KMS-11 (cell line): ENCODE measurements around the gene PATJ.
"Not testable (repeated sequence)": the region's sequence is repeated elsewhere in the genome, so short reads cannot be mapped to it uniquely, and the experiment has no call there.

Source experiments
- H2AFZ ChIP-seq: fragments of 200-600 bp; sonication (generic); 2 replicates; pipeline ENCODE4 v1.6.1; 2016; ENCODE audit warnings: antibody characterized with exemption, mixed run types, low read depth
- H3K27ac ChIP-seq: fragments of 200-600 bp; sonication (generic); 2 replicates; pipeline ENCODE4 v1.6.1; 2016; ENCODE audit warnings: mild to moderate bottlenecking, mixed run types
- H3K27me3 ChIP-seq: fragments of 200-600 bp; sonication (generic); 2 replicates; pipeline ENCODE4 v1.6.1; 2017; ENCODE audit warnings: mild to moderate bottlenecking, low read depth, mixed run types, moderate library complexity; ENCODE audit not compliant: insufficient read depth
- H3K36me3 ChIP-seq: fragments of 200-600 bp; sonication (generic); 2 replicates; pipeline ENCODE4 v1.6.1; 2017; ENCODE audit warnings: mild to moderate bottlenecking, mixed run types; ENCODE audit not compliant: insufficient read depth
- H3K4me1 ChIP-seq: fragments of 200-600 bp; sonication (generic); 2 replicates; pipeline ENCODE4 v1.6.1; 2016; ENCODE audit warnings: mild to moderate bottlenecking, low read depth, mixed run types; ENCODE audit not compliant: poor library complexity, severe bottlenecking
- H3K4me2 ChIP-seq: fragments of 200-600 bp; sonication (generic); 2 replicates; pipeline ENCODE4 v1.7.0; 2016; ENCODE audit warnings: mild to moderate bottlenecking, mixed run types
- H3K4me3 ChIP-seq: fragments of 200-600 bp; sonication (generic); IDR thresholded peaks from 2 replicates; pipeline ENCODE4 v1.6.1; 2017; ENCODE audit warnings: low read depth, low read length, mixed read lengths; ENCODE audit not compliant: insufficient read depth
- H3K79me2 ChIP-seq: fragments of 200-600 bp; sonication (generic); 2 replicates; pipeline ENCODE4 v1.6.1; 2016; ENCODE audit warnings: low read depth, mixed run types; ENCODE audit not compliant: insufficient read depth
- H3K9ac ChIP-seq: fragments of 200-600 bp; sonication (generic); 2 replicates; pipeline ENCODE4 v1.6.1; 2016; ENCODE audit warnings: mild to moderate bottlenecking, mixed run types
- H4K20me1 ChIP-seq: fragments of 200-600 bp; sonication (generic); 2 replicates; pipeline ENCODE4 v1.6.1; 2016; ENCODE audit warnings: mild to moderate bottlenecking, mixed run types; ENCODE audit not compliant: insufficient read depth
- CTCF ChIP-seq: fragments of 200-600 bp; sonication (generic); conservative IDR thresholded peaks from 2 replicates; pipeline ENCODE4 v1.6.1; 2017; ENCODE audit warnings: low read depth, mild to moderate bottlenecking, antibody characterized with exemption, low read length, moderate library complexity, mixed read lengths

PATJ gene

DNA sequence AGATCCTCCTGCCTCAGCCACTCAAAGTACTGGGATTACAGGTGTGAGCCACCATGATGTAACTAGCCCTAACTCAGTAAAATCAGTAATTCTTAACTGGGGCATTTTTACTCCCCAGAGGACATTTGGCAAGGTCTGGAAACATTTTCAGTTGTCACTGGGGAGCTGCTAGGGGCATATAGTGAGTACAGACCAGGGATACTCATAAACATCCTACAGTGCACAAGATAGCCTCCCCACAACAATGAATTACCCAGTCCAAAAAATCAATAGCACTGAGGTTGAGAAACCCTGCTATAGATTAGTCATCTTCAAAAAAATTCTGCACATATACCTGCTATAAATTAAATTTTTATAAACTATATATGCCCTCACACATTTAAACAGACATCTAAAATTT, 30.3 kb upstream of the PATJ start:
- no peak overlapping the region for H3K4me2 ChIP-seq
- no peaks in the 10 kb centered on the region for H3K36me3 ChIP-seq
- H3K27me3 ChIP-seq = no peaks in the 10 kb centered on the region
- no peak for TF ChIP-seq CTCF
- H4K20me1 ChIP-seq = 0 out of 2 replicates have a peak, but pooled peaks cover 5% of the 10 kb centered on the region
- H3K4me3 ChIP-seq = no peak overlapping the region
- H2AFZ ChIP-seq = no peak overlapping the region
- H3K9ac ChIP-seq = no peak overlapping the region
- no peaks in the 10 kb centered on the region; the same call in 1 of the 2 replicates for H3K79me2 ChIP-seq
- H3K27ac ChIP-seq = no peak overlapping the region
- no peaks in the 10 kb centered on the region for H3K4me1 ChIP-seq

- H3K27ac ChIP-seq, H3K4me3 ChIP-seq, H3K9ac ChIP-seq, H2AFZ ChIP-seq, H3K4me2 ChIP-seq, H3K36me3 ChIP-seq, H3K27me3 ChIP-seq, H4K20me1 ChIP-seq: not testable (repeated sequence)
- Histone ChIP-seq H3K79me2 (peaks cover 10% of the 10 kb centered on the region), H3K4me1 (peaks cover 19% of the 10 kb centered on the region)
These were observed 23.1 kb upstream of the PATJ start for GRCh38 chr1:61718996-61719663.

DNA sequence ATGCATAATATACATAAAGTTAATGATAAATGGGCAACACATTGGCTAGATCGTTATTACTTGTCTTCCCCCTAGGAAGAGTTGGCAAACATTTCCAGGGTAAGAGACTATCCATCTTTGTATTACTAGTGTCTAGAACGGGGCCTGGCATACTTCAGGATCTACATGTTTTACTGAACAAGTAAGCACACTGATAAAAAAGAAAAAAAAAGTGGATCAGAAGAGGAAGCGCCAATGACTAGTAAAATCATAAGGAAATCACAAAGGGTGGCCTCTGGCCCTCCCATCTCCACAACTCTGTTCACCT, 17.8 kb upstream of the PATJ start:
- Histone ChIP-seq H3K27ac (peak overlapping the region; percentile 87), H3K27me3 (no peaks in the 10 kb centered on the region), H3K4me3 (peak overlapping the region; percentile 92), H2AFZ (peak overlapping the region; percentile 97), H3K9ac (peak overlapping the region; percentile 97), H3K4me1 (peaks cover 18% of the 10 kb centered on the region), H3K79me2 (peaks cover 16% of the 10 kb centered on the region), H3K4me2 (peak overlapping the region; percentile 68), H3K36me3 (no peaks in the 10 kb centered on the region), H4K20me1 (no peaks in the 10 kb centered on the region)
- no peak for TF ChIP-seq CTCF

DNA sequence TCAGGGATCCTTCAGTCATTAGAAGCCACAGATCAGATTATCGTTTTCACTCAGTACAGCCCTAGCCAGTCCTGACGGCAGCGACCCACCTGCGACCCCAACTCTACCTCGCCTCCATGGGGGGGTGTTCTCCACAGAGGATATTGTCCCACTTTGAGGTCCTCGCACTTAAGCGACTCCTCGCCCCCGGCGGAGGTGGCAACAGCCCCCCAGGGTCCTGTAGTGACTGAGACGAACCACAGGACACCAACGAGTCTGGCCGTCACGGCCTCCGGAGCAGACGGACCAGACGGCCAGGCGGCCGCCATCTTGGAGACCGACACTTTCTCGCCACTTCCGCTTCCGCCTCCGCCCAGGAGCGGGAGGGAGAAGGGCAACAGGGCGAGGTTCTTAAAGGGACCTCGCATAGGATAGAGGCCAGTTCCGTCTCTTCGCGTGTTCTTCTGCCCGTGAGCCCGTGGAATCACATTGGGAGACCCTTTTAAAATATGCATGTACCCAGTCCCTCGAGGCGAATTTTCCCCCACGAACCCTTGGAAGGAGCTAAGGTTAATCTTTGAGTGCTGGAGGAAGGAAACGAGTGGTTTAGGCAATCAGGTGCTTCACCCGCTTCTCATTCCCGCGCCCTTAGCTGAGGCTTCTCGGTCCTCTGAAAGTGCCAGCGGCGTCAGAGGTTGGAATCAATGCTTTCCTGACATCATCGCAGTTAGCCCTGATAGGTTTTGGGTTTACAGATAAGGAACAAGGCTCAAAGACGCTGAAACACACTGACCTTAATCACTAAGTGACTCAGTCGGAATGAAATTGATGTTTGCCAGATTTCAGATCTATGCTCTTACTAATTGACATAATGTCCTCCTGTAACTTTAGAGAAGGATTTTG, 17.2 kb upstream of the PATJ start, which contains the start of gene TM2D1:
TSS of gene TM2D1 (minus strand) at position 329 of the 882 bp plus-strand sequence. CDS start at position 308, 21 bp downstream.
- H3K4me3 ChIP-seq = peak within 1 kb of the TSS; percentile 92
- H3K79me2 ChIP-seq = peaks cover 16% of the 10 kb centered on the region
- peaks cover 18% of the 10 kb centered on the region for H3K4me1 ChIP-seq
- peak within 1 kb of the TSS; percentile 68 for H3K4me2 ChIP-seq
- peak within 1 kb of the TSS; percentile 87 for H3K27ac ChIP-seq
- no peaks in the 10 kb centered on the region for H3K27me3 ChIP-seq
- H4K20me1 ChIP-seq = no peaks in the 10 kb centered on the region
- no peak for TF ChIP-seq CTCF
- peak within 1 kb of the TSS; percentile 97 for H3K9ac ChIP-seq
- H3K36me3 ChIP-seq = no peaks in the 10 kb centered on the region
- H2AFZ ChIP-seq = peak within 1 kb of the TSS; percentile 97
